ENCODE results near the gene SIRT5. TPM values are rescaled to one million over a fixed set of nuclear protein-coding genes. Genes with fewer than 3 reads are reported as not detected.

Gene SIRT5
- total and polyA plus RNA-seq, 2 experiments from 2014 or later, result 9.8 to 13.1 TPM

DNA sequence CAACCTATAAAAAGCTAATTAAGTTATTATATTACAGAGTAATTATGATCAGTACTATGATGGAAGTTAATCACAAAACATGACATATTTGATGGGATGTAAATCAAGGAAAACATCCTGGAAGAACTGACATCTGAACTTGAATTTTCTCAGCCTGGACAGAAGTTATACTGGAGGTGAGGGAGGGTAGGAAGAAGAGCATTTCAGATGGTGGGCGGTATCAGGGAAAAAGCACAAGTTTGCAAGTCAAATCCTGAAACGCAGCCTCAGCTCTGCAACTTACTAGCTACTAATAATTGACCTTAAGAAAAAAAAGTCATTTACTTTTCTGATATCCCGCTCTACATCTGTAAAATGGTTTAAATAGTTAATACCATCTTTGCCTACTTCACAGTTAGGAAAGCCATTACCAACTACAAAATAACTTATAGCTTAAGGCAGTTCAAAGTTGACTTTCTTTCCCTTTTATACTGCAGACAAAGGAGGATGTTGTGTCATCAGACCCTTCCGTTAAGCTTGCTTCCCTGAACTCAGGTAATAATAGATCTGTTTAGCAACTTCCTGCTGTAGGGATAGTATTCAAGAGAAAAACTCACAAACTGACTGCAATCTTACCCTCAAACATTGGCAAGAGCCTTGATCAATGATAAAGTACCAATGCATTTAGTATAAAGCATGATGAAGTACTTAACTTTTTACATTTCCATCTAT, 61.7 kb downstream of the SIRT5 start:
- H3K9me3 Mint-ChIP-seq, result no peaks in the 10 kb centered on the region
- Histone ChIP-seq H3K36me3 (ENCODE audit: insufficient read depth) (0 out of 2 replicates have a peak, but pooled peaks cover 3% of the 10 kb centered on the region), H2AFZ (no peak overlapping the region), H3K27me3 (ENCODE audit: insufficient read depth) (no peaks in the 10 kb centered on the region), H3K27ac (ENCODE audit: low read depth) (peak overlapping the region; percentile 63), H4K20me1 (replicated peaks; ENCODE audit: insufficient read depth) (no peaks in the 10 kb centered on the region), H3F3A (replicated peaks; ENCODE audit: low read depth) (no peaks in the 10 kb centered on the region), H3K4me1 (ENCODE audit: insufficient read depth) (peaks cover 50% of the 10 kb centered on the region), H3K79me2 (replicated peaks; ENCODE audit: insufficient read depth) (no peaks in the 10 kb centered on the region), H3K4me3 (peak overlapping the region; percentile 7; the same call in 1 of the 2 replicates), H3K4me2 (peak overlapping the region; percentile 23), H3K9me2 (ENCODE audit: insufficient read depth) (no peaks in the 10 kb centered on the region)
- peak overlapping the region; percentile 82 for H3K27ac Mint-ChIP-seq
- H3K36me3 Mint-ChIP-seq (ENCODE audit: low read depth), result peaks cover 28% of the 10 kb centered on the region
- peak; percentile 30; the same call in 1 of the 2 replicates for TF ChIP-seq CREB1 (CRISPR knock-in tag; IDR thresholded peaks at IDR 0.05; ENCODE audit: low read depth)
- no peak for TF ChIP-seq EZH2phosphoT487 (IDR thresholded peaks at IDR 0.05; ENCODE audit: unreplicated experiment)
- TF ChIP-seq, protein P1, sequence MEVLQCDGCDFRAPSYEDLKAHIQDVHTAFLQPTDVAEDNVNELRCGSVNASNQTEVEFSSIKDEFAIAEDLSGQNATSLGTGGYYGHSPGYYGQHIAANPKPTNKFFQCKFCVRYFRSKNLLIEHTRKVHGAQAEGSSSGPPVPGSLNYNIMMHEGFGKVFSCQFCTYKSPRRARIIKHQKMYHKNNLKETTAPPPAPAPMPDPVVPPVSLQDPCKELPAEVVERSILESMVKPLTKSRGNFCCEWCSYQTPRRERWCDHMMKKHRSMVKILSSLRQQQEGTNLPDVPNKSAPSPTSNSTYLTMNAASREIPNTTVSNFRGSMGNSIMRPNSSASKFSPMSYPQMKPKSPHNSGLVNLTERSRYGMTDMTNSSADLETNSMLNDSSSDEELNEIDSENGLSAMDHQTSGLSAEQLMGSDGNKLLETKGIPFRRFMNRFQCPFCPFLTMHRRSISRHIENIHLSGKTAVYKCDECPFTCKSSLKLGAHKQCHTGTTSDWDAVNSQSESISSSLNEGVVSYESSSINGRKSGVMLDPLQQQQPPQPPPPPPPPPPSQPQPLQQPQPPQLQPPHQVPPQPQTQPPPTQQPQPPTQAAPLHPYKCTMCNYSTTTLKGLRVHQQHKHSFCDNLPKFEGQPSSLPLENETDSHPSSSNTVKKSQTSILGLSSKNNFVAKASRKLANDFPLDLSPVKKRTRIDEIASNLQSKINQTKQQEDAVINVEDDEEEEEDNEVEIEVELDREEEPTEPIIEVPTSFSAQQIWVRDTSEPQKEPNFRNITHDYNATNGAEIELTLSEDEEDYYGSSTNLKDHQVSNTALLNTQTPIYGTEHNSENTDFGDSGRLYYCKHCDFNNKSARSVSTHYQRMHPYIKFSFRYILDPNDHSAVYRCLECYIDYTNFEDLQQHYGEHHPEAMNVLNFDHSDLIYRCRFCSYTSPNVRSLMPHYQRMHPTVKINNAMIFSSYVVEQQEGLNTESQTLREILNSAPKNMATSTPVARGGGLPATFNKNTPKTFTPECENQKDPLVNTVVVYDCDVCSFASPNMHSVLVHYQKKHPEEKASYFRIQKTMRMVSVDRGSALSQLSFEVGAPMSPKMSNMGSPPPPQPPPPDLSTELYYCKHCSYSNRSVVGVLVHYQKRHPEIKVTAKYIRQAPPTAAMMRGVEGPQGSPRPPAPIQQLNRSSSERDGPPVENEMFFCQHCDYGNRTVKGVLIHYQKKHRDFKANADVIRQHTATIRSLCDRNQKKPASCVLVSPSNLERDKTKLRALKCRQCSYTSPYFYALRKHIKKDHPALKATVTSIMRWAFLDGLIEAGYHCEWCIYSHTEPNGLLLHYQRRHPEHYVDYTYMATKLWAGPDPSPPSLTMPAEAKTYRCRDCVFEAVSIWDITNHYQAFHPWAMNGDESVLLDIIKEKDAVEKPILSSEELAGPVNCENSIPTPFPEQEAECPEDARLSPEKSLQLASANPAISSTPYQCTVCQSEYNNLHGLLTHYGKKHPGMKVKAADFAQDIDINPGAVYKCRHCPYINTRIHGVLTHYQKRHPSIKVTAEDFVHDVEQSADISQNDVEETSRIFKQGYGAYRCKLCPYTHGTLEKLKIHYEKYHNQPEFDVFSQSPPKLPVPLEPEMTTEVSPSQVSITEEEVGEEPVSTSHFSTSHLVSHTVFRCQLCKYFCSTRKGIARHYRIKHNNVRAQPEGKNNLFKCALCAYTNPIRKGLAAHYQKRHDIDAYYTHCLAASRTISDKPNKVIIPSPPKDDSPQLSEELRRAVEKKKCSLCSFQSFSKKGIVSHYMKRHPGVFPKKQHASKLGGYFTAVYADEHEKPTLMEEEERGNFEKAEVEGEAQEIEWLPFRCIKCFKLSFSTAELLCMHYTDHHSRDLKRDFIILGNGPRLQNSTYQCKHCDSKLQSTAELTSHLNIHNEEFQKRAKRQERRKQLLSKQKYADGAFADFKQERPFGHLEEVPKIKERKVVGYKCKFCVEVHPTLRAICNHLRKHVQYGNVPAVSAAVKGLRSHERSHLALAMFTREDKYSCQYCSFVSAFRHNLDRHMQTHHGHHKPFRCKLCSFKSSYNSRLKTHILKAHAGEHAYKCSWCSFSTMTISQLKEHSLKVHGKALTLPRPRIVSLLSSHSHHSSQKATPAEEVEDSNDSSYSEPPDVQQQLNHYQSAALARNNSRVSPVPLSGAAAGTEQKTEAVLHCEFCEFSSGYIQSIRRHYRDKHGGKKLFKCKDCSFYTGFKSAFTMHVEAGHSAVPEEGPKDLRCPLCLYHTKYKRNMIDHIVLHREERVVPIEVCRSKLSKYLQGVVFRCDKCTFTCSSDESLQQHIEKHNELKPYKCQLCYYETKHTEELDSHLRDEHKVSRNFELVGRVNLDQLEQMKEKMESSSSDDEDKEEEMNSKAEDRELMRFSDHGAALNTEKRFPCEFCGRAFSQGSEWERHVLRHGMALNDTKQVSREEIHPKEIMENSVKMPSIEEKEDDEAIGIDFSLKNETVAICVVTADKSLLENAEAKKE (CRISPR knock-in tag; IDR thresholded peaks at IDR 0.05), result no peak
- ATAC-seq (peak; percentile 75), DNase-seq (ENCODE audit: low spot score) (peak; percentile 58)
- peak overlapping the region; percentile 39 for H3K4me3 Mint-ChIP-seq
- H3K4me1 Mint-ChIP-seq, result peaks cover 53% of the 10 kb centered on the region
- H3K27me3 Mint-ChIP-seq (ENCODE audit: insufficient read depth, low read depth, poor library complexity), result peaks cover 6% of the 10 kb centered on the region

- Histone ChIP-seq H3K4me2 (no peak overlapping the region), H3F3A (replicated peaks; ENCODE audit: low read depth) (no peaks in the 10 kb centered on the region), H3K4me1 (ENCODE audit: insufficient read depth) (peaks cover 54% of the 10 kb centered on the region), H4K20me1 (replicated peaks; ENCODE audit: insufficient read depth) (no peaks in the 10 kb centered on the region), H3K27ac (ENCODE audit: low read depth) (0 out of 2 replicates have a peak overlapping the region, but pooled peaks have one; percentile 41), H3K4me3 (no peak overlapping the region), H3K9me2 (ENCODE audit: insufficient read depth) (no peaks in the 10 kb centered on the region), H3K79me2 (replicated peaks; ENCODE audit: insufficient read depth) (no peaks in the 10 kb centered on the region), H3K36me3 (ENCODE audit: insufficient read depth) (no peaks in the 10 kb centered on the region), H2AFZ (no peak overlapping the region), H3K27me3 (ENCODE audit: insufficient read depth) (no peaks in the 10 kb centered on the region)
- Mint-ChIP-seq H3K27me3 (ENCODE audit: insufficient read depth, low read depth, poor library complexity) (peaks cover 6% of the 10 kb centered on the region), H3K4me3 (no peak overlapping the region), H3K4me1 (peaks cover 53% of the 10 kb centered on the region), H3K9me3 (no peaks in the 10 kb centered on the region), H3K27ac (peak overlapping the region; percentile 89), H3K36me3 (ENCODE audit: low read depth) (peaks cover 15% of the 10 kb centered on the region; the same call in 2 of the 3 replicates)
- ATAC-seq (no peak), DNase-seq (ENCODE audit: low spot score) (no peak)
- TF ChIP-seq, protein P1 (CRISPR knock-in tag; IDR thresholded peaks at IDR 0.05), result no peak
Observed at GRCh38 chr6:13638014-13638413, 63.6 kb downstream of the SIRT5 start.

All from GM23338 (cell line).